Kidney (tissue), 14 donors: ENCODE results near the gene FRMD4A. TPM values are rescaled to one million over a fixed set of nuclear protein-coding genes. Genes with fewer than 3 reads are reported as not detected.

Source experiments
- DNase-seq, 5 donors: peaks; one replicate each; pipeline ENCODE4 v3.0.0-alpha.2; 2013 to 2020
- FAIRE-seq: peaks from 2 replicates; lab custom pipeline; 2012; peaks lifted over from hg19 to GRCh38; lab: Jason Lieb, UNC
- H3K27ac ChIP-seq, 2 donors: one replicate each; pipeline ENCODE4 v1.7.0; 2013; ENCODE audit warnings: low read depth in 2 of 2, low read length in 2 of 2, inconsistent platforms in 1 of 2
- H3K27me3 ChIP-seq: one replicate; pipeline ENCODE4 v1.7.1; 2013; ENCODE audit warnings: low read length, inconsistent platforms; ENCODE audit not compliant: control insufficient read depth, insufficient read depth
- H3K36me3 ChIP-seq, 3 donors: one replicate each; pipeline versions ENCODE4 v1.7.0 to v1.7.1; 2013; ENCODE audit warnings: low read length in 3 of 3, control low read depth in 1 of 3, inconsistent platforms in 1 of 3; ENCODE audit not compliant: insufficient read depth in 3 of 3, control insufficient read depth in 2 of 3
- H3K4me1 ChIP-seq, 3 donors: one replicate each; pipeline versions ENCODE4 v1.7.0 to v1.7.1; 2013; ENCODE audit warnings: low read length in 3 of 3, inconsistent platforms in 1 of 3, low read depth in 1 of 3; ENCODE audit not compliant: control insufficient read depth in 2 of 3, insufficient read depth in 2 of 3
- H3K4me3 ChIP-seq, 3 donors: one replicate each; pipeline versions ENCODE4 v1.7.0 to v1.8.1; 2013; ENCODE audit warnings: low read length in 3 of 3, control low read depth in 1 of 3, inconsistent platforms in 1 of 3
- H3K9ac ChIP-seq, 3 donors: one replicate each; pipeline versions ENCODE4 v1.7.0 to v1.7.1; 2013; ENCODE audit warnings: low read length in 3 of 3, control low read depth in 1 of 3, inconsistent platforms in 1 of 3
- H3K9me3 ChIP-seq, 3 donors: one replicate each; pipeline versions ENCODE4 v1.7.0 to v1.7.1; 2013; ENCODE audit warnings: low read length in 3 of 3, control low read depth in 1 of 3, inconsistent platforms in 1 of 3; ENCODE audit not compliant: control insufficient read depth in 2 of 3, insufficient read depth in 1 of 3
- intact Hi-C: fragments of 100-400 bp; cut with DNase I; formaldehyde crosslinking; loops from one replicate; pipeline ENCODE4 v1.11.1; 2022
- polyA plus RNA-seq: library from polyadenylated mRNA; stranded (reverse); fragments of 350-450 nt; fragmentation: Illumina TruSeq; extraction: RNeasy Lipid Tissue Mini Kit (QIAGEN cat#74804); gene quantifications from one replicate; pipeline ENCODE4 v1.2.3, GENCODE V29; 2014; ENCODE audit warnings: low read depth, low replicate concordance; ENCODE audit not compliant: insufficient read depth
- total RNA-seq: library from RNA; stranded (reverse); fragmentation: NEBNext Ultra II Directional; extraction: Animal tissue kit (Norgen Biotek cat#: 25700); gene quantifications from one replicate; pipeline ENCODE4 v1.2.1, GENCODE V29; 2021
- TF ChIP-seq, protein P1 (sequence below): IDR thresholded peaks from 3 replicates; pipeline ENCODE4 v1.5.1; 2012; ENCODE audit warnings: mild to moderate bottlenecking, moderate library complexity, borderline replicate concordance; ENCODE audit not compliant: insufficient read depth; ENCODE audit errors: extremely low read depth
- donor health status: control.
- donor health status: control.
- donor health status: control.
- donor health status: control.
- donor health status: control.
- donor health status: DM: yes; HTN: yes; CAD: no.
- donor health status: Normal renal cell carcinoma (clear cell type).

FRMD4A gene
- total and polyA plus RNA-seq, 2 donors from 2014 or later = 16.0 to 68.2 TPM

DNA sequence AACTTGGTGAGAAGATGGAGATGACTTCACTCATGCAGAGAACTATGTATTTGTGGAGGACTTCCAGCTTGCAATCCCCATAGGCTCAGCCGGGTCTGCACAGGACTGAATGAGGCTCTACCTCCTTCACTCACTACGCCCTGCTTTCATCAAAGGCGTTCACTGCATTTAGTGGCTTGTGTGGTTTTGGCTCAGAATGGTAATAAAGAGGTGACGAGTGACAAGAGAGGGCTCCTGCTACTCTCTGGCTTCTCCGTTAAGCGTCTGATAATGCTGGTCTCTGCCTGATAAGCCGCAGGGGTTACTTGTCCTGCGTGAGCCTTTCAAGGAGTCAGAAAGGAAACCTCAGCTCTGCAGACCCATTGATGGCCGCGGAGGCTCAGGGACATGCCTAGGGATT, 400.6 kb downstream of the FRMD4A start:
- Histone ChIP-seq H3K9me3 (no peaks in the 10 kb centered on the region), H3K27ac (no peak overlapping the region), H3K27me3 (no peaks in the 10 kb centered on the region), H3K36me3 (no peaks in the 10 kb centered on the region), H3K4me3 (no peak overlapping the region), H3K4me1 (no peaks in the 10 kb centered on the region), H3K9ac (no peak overlapping the region)
- no peak for FAIRE-seq
- intact Hi-C loops = no loop called here
- no peak for DNase-seq
- TF ChIP-seq, protein P1, sequence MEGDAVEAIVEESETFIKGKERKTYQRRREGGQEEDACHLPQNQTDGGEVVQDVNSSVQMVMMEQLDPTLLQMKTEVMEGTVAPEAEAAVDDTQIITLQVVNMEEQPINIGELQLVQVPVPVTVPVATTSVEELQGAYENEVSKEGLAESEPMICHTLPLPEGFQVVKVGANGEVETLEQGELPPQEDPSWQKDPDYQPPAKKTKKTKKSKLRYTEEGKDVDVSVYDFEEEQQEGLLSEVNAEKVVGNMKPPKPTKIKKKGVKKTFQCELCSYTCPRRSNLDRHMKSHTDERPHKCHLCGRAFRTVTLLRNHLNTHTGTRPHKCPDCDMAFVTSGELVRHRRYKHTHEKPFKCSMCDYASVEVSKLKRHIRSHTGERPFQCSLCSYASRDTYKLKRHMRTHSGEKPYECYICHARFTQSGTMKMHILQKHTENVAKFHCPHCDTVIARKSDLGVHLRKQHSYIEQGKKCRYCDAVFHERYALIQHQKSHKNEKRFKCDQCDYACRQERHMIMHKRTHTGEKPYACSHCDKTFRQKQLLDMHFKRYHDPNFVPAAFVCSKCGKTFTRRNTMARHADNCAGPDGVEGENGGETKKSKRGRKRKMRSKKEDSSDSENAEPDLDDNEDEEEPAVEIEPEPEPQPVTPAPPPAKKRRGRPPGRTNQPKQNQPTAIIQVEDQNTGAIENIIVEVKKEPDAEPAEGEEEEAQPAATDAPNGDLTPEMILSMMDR = no peak

DNA sequence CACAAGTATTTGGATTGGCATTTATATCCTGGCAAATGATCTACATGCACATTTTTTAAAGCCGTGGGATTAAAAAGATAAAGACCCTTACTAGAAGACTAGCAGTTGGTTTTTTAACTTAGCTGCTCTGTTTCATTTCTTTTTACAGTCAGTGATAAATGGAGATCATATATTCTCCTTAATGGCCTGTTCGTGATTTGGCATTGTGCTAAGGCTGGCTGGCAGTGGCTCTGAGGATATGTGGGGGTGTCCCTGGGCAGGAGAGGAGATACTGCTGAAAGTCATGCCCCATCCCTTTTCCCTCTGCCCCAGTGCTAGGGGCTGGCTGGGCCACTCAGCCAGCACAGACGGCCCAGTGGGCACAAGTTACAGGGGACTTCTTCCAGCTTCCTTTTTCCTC, 402.3 kb downstream of the FRMD4A start:
- H3K27ac ChIP-seq = no peak overlapping the region
- H3K36me3 ChIP-seq = no peaks in the 10 kb centered on the region
- H3K4me1 ChIP-seq = no peaks in the 10 kb centered on the region
- FAIRE-seq (no peak), DNase-seq (peak in 3 of 5 donors; percentile 54 to 77 (median 75))
- no peak overlapping the region for H3K9ac ChIP-seq
- intact Hi-C loops = no loop called here
- TF ChIP-seq, protein P1 = no peak
- no peaks in the 10 kb centered on the region for H3K9me3 ChIP-seq
- no peaks in the 10 kb centered on the region for H3K27me3 ChIP-seq
- no peak overlapping the region for H3K4me3 ChIP-seq

DNA sequence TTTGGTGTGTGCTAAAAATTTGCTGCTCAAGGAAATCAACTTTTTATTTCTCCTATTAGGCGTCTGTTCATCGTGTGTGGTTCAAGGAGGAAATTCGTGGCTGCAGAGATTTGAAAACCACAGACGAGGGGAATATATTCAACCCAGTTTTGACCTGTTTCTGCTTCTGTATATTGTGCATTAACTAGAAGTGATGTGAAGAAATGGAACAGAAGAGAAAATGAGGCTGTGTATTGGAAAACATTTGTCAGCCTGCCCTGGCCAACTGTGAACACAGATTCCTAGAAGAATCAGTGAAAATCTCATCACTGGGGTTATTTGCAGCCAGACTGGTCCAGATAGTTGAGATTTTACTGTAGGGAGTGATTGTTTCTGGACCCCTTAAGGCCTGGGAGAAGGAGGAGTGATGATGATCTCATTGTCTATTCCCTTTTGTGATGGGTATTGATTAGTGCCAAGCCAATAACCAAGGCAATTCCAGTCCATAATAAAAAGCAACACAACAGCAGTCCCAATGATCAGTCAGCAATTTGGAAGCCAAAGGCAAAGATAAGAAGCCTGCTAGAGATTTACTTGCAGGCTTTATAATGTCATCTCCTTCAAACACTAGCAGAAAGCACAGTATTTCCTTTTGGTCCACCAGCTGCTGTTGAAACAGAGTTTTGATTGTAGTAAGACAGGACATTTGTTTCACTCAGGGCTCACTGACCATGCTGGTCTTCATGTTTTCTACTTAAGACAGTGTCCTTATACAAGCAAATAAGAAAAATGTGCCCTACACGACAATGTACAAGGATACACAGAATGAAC, 404.5 kb downstream of the FRMD4A start:
- H3K9me3 ChIP-seq = no peaks in the 10 kb centered on the region
- TF ChIP-seq, protein P1 = no peak
- DNase-seq = no peak
- no peak overlapping the region for H3K4me3 ChIP-seq
- no peaks in the 10 kb centered on the region for H3K4me1 ChIP-seq
- FAIRE-seq = no peak
- intact Hi-C loops = no loop called here
- no peaks in the 10 kb centered on the region for H3K36me3 ChIP-seq
- H3K9ac ChIP-seq = no peak overlapping the region
- H3K27ac ChIP-seq = no peak overlapping the region
- H3K27me3 ChIP-seq = no peaks in the 10 kb centered on the region
